ENCODE measurements around the gene DIABLO.

GRCh38 chr12:122187466-122187865, 38.4 kb downstream of the DIABLO start:
- TF ChIP-seq EZH2 (IDR thresholded peaks at IDR 0.05) (no peak), CTCF (IDR thresholded peaks at IDR 0.05 in 2 of 3, conservative IDR thresholded peaks at IDR 0.05 in 1 of 3; ENCODE audit: borderline replicate concordance in 1 of 3, insufficient read depth in 1 of 3, low read depth in 2 of 3, low read length in 2 of 3) (no peak), POLR2A (IDR thresholded peaks at IDR 0.05; ENCODE audit: borderline replicate concordance, extremely low read depth, insufficient read depth, insufficient read length) (no peak), POLR2AphosphoS5 (IDR thresholded peaks at IDR 0.05; ENCODE audit: low read depth, low read length) (no peak), TCF7L2 (IDR thresholded peaks at IDR 0.05; ENCODE audit: borderline replicate concordance, extremely low read depth, insufficient read depth, insufficient read length) (no peak), SRF (IDR thresholded peaks at IDR 0.05; ENCODE audit: low read depth) (no peak), REST (IDR thresholded peaks at IDR 0.05; ENCODE audit: low read depth) (no peak), JUND (IDR thresholded peaks at IDR 0.05) (no peak)

Measured in HCT116 (cell line).